HG03039 (cell line): Measurements from ENCODE around the gene PSMC4.

Experiments
- ATAC-seq: cut with Tn5 transposase; IDR thresholded peaks from one replicate; pipeline ENCODE4 v1.9.1; 2021; ENCODE audit warnings: mild to moderate bottlenecking, moderate library complexity; ENCODE audit not compliant: unreplicated experiment

PSMC4 gene

DNA sequence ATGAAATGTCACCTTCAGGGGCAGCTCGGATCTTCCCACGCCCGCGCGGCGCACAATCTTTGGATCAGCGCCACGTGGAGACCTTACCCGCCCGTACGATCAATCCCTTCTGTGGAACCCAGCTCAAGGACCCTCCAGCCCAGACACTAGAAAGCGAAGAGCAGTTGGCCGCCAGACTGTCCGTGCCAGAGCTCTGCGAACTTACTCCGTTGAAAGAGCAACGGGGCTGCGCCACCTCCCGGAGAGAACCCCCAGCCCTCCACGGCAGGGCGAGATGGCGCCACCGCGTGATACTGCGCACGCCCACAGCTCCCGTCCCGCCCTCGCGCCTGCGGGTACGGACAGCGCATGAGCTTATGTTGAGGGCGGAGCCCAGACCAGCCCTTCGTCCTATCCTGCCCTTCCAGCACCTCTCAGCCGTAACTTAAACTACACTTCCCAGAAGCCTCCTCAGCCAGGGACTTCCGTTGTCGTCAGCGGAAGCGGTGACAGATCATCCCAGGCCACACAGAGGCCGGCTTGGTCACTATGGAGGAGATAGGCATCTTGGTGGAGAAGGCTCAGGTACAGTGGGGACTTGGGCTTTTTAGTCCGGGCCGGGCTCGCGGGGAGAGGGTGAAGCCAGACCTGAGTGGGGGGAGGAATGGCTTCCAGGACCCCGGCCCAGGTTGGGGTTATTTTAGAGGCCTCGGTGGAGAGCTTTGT lies at the start of gene PSMC4:
Gene PSMC4 (plus strand): TSS at position 491 of the 705 bp plus-strand sequence. CDS start 38 bp downstream, at position 529.
- ATAC-seq = peak; percentile 96

DNA sequence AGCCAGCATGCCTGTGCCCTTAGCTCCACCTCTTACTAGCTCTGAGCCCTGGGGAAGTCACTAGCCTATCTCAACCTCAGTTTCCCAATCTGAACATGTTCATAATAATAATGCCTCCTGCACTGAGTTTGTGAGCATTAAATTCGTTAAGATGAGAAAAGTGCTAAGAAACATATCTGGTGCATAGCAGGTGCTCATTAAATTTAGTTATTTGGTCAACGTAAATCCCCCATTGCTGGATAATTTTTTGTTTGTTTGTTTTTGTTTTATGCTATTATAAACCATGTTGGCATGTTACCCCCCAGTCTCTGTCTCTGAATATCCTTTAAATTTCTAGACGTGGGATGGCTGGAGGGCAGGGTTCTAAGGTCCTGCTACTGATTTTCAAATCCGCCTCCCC lies 47.1 kb upstream of the PSMC4 start:
- no peak for ATAC-seq

DNA sequence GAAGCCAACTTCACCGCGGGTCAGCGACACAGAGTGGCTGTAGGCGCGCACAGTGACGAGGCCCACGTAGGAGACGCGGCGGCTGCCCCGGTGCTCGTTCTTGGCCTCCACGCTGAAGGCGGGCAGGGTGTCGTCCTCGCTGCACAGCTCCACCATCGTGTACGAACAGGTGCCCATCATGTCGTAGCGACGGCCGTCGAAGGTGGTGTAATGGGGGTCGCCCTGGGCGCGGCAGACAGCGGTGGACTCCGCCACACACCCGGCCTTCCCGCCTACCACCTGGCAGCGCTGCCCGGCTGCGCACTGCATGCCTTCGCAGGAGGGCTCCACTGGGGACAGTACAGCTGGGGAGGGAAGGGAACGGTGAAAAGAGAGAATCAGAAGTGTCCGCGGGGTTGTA lies 46.6 kb upstream of the PSMC4 start:
- no peak for ATAC-seq

DNA sequence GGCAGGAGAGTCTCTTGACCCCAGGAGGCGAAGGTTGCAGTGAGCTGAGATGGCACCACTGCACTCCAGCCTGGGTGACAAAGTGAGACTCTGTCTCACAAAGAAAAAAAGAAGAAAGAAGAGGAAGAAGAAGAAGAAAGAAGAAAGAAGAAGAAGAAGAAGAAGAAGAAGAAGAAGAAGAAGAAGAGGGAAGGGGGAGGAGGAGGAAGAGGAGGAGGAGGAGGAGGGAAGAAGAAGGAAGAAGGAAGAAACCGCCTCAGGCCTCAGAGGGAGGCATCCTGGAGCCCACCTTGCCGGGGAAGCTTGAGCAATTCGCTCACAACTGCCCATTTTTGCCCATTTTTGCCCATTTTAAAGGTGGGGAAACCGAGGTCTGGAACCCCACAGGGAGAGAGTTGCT lies 46.0 kb upstream of the PSMC4 start:
- ATAC-seq = no peak

DNA sequence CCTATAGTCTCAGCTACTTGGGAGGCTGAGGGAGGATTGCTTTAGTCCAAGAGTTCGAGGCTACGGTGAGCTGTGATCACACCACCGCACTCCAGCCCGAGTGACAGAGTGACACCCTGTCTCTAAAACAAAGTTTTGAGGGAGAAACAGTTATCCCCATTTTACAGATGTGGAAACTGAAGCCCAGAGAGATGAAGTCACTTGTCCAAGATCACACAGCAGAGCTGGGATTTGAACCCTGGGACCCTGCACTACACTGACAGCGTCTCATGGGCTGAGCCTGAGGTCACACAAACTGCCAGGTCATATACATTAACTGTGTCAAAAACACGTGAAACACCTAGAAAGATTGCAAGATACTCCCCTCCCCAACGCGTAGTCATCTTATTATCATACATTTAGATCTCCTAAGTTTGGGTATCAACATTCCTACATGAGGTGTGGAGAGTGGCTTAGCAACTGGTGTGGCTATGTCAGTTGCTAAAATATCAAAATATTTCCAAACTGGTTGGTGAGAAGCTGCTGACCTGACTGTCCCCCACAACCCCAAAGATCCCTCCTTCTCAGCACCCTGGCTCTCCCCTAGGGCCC lies 44.7 kb upstream of the PSMC4 start:
- ATAC-seq = no peak

DNA sequence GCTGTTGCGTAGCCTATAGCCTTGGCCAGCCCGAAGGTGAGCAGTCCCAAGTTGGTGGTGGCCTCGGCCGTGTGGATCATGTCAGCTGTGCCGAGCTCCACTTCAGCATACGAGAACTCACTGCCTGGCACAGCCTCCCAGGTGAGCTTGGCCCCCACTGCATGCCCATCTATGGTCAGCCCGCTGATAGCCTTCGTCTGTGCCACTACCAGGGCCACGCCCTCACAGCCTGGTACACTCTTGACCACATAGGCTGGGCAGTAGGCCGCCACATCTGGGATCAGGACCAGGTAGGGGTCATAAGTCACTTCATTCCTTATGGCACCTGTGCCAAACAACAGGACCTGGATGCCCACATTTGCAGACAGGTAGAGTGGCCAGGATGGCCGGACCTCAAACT lies 43.9 kb upstream of the PSMC4 start:
- no peak for ATAC-seq

DNA sequence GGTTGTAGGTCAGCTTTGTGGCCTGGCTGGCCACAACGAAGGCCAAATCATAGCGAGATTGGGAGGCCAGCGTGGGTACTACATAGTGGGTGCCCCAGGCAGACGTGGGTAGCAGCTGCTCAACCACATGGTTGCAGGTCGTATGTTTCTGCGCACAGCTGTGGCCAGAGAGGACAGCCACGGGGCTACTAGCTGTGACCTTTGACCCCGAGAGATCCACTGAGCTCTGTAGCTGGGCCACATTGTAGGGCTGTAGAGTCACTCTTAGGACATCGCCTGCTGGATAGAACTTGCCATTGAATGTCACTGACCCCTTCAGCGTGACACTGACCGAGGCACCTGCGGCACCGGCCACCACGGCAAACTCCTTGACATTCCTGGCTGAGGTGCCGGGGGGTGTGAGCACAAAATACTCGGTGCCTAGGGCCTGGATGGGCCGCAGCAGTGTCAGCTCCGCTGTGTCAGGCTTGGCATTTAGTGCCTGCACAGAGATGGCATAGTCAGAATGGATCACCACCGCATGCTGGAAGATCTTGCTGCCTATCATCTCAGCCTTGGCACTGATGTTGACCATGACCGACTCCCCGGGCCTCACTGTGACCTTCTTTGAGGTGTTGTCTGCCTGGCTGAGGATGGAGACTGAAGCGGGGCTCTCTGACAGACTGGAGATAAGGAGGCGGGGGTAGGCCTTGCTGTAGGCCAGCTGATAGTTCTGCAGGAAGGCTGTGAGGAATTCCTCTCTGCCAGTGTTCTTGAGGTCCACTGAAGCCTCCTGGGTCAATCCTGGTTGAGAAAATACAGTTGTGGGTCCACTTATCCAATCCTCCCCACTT lies 43.2 kb upstream of the PSMC4 start:
- no peak for ATAC-seq

DNA sequence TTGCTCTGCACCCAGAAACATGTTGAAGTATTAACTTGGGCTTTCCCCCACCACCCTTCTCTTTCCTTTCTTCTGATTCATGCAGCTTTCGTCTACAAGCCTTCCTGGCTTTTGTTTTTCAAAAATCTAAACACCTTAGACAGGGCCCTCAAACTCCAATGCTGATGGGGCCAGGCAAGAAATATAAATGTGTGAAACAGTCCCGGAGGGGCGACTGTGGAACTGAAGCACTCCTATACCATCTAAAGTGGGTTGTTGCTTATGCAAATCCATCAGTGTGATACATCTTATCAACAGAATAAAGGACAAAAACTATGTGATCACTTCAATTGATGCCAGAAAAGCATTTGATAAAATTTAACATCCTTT lies 42.6 kb upstream of the PSMC4 start:
- ATAC-seq = no peak

DNA sequence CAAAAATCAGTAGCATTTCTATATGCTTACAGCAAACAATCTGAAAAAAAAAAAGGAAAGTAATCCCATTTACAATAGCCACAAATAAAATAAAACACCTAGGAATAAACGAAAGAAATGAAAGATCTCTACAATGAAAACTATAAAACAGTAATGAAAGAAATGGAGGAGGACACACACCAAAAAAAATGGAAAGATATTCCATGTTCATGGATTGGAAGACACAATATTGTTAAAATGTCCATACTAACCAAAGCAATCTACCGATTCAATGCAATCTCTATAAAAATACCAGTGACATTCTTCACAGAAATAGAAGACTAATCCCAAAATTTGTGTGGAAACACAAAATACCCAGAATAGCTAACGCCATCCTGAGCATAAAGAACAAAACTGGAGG lies 41.2 kb upstream of the PSMC4 start:
- no peak for ATAC-seq

DNA sequence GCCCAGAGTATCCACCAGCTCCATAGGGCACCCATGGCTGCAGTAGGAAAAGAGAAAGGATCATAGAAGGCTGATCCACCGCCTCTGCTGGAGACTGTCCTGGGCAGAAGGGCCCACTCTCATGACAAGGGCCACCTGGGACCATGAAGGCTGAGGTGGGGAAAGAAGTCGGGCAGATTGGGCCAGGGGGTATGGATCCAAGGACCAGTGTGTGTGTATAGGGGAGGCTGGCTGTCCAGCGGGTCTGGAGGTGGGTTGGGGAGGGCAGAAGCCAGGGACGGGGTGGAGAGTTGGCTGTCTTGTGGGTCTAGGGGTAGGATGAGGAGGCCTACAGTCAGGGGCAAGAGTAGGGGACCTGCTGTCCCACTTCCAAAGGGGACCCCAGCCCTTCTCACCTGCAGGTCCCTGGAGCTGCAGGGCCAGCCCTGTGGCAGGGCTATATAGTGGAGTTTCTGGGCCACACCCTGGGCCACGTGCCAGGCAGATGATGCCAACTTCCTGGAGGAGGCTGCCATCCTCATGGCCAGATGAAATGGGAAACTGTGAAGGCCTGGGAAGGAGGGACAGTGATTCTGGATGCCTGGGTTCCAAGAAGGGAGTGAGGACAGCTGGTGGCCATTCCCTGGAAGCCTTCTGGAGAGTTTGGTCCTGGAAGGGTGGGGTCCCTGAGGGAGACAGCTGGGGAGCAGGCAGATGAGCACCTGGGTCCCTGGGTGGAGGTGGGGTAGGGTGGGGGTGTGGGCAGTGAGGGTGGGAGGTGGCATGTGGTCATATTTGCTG lies 36.2 kb upstream of the PSMC4 start, which contains the start of gene FCGBP:
Gene FCGBP (minus strand): TSS at position 51 of the 780 bp plus-strand sequence.
- no peak for ATAC-seq

DNA sequence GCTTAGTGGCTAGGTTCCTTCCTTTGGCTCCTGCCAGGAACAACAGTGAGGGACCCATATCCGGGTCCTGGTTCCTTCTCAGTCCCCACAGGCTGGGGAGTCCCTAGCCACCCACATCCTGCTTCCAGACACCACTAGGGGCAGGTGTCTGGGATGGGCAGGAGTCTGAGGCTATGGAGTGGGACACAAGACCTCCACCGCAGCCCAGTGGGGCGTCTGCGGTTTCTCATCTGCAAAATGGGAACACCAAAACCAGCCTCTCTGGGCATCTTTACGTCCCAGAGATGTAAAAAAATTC lies 35.7 kb upstream of the PSMC4 start:
- no peak for ATAC-seq

DNA sequence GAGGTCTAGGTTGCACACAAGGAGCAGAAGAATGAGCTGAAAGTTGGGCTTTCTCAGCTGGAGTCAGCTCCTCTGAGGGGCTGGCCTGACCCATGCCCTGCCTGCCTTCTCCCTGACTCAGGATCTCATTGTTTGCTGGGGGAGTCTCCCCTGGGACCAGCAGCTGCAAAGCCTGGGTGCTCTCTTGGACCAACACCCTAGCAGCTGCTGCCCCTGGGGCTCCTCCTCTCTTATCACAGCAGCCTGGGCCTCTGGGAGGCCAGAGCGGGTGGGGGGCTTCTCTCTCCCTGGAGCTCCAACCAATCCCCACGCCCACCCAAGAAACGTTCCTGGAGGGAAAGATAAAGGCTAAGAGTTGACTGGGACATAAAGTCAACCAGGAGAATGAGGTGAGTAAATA lies 34.9 kb upstream of the PSMC4 start:
- no peak for ATAC-seq

DNA sequence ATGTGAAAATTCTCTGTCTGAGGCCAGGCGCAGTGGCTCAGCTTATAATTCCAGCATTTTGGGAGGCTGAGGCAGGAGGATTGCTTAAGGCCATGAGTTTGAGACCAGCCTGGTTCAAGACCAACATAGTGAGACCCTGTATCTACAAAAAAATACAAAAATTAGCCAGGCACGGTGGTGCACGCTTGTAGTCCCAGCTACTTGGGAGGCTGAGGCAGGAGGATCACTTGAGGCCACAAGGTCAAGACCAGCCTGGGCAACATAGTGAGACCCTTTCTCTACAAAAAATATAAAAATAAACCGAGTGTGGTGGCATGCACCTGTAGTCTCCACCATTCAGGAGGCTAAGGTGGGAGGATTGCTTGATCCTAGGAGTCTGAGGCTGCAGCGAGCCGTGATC lies 34.3 kb upstream of the PSMC4 start:
- ATAC-seq = no peak

DNA sequence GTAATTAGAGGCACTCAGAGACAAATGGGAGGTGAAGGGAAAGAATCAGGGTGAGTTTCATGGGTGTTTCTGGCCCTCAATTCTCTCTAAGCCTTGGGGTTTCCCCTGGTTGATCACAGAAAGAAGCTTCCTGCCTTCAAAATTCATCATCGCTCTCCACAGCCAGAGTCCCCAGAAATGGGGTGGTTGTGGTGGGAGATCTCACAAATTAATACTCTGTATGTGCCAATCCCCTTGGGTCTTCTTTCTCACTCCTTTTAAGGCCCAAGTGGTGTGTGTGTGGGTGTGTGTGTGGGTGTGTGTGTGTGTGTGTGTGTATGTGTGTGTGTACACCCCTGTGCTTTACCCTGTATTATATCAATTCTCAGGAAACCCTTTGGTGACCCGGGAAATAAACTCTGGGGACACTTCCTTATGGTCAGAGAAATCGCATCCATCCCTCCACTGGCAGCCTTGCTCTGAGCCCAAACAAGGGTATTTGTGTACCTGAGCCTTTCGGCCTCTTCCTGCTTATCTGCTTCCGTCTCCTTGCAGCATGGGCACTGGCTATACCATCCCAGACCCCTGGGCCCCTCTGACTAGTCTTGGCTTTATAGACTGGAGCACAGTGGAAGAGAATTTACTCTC lies 33.8 kb upstream of the PSMC4 start:
- no peak for ATAC-seq

DNA sequence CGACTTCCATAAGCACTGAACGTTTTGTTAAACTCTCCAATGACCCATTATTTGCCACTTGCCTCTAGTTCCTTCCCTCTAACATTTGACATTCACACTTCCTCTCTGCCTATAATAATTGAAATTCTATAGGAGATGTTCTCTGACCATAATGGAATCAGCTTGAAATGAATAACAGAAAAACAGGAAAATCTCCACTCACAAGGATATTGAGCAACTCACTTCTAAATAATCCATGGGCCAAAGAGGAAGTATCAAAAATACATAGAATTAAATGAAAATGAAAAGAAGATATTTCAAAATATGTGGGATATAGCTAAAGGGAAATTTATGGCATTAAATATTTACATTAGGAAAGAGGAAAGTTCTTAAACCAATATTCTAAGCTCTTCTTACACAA lies 33.2 kb upstream of the PSMC4 start:
- no peak for ATAC-seq

DNA sequence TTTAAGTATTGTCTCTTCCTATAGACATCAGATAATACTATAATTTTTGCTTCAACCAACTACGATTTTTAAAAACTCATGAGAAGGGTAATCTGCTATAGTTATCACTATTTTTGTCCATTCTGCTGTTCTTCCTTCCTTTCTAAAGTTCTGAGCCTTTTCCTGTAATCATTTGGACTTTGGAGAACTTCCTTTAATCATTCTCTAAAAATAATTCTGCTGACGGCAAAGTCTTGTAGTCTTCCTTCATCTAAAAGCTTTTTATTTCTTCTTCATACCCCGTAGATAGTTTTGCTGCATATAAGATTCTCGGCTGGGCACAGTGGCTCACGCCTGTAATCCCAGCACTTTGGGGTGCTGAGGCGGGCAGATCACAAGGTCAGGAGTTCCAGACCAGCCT lies 31.4 kb upstream of the PSMC4 start:
- no peak for ATAC-seq

DNA sequence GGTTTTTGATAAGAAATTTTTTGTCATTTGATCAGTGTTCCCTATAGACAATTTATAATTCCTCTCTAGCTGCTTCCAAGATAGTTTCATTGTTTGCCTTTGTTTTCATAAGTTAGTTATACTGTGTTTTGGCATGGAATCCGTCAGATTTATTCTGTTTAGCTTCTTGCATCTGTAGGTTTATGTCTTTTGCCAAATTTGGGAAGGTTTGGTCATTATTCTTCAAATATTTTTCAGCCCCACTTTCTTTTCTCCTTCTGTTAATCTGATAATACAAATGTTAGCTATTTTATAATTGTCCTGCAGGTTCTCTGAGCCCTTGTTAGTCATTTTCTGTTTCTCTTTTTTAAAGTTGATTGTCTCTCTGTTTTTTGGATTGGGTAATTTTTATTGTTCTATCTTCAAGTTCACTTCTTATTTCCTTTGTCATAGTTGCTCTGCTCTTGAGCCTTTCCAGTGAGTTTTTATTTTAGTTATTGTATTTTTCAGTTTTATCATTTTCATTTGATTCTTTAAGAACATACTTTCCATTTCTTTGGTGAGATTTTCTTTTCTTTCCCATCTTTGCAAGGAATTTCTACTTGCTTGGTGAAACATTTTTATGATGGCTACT lies 30.6 kb upstream of the PSMC4 start:
- no peak for ATAC-seq

DNA sequence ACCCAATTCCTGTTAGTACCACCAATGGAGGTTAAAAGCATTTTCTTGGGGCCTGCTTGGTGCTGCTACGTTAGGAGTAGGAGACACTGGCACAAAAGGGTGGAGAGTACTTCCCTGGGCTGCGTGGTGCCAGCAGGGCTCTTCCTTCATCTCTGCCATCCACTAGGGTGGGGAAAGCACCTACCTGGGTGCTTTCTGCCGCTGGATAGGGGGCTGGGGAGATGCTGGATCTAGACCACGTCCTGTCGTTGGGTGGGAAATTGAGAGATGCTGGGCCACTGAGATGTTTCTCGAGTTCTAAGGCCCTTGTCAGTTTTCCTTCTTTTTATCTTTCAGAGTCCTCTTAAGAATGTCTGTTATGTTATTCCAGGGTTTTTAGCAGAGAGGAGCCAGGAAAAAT lies 29.8 kb upstream of the PSMC4 start:
- no peak for ATAC-seq

DNA sequence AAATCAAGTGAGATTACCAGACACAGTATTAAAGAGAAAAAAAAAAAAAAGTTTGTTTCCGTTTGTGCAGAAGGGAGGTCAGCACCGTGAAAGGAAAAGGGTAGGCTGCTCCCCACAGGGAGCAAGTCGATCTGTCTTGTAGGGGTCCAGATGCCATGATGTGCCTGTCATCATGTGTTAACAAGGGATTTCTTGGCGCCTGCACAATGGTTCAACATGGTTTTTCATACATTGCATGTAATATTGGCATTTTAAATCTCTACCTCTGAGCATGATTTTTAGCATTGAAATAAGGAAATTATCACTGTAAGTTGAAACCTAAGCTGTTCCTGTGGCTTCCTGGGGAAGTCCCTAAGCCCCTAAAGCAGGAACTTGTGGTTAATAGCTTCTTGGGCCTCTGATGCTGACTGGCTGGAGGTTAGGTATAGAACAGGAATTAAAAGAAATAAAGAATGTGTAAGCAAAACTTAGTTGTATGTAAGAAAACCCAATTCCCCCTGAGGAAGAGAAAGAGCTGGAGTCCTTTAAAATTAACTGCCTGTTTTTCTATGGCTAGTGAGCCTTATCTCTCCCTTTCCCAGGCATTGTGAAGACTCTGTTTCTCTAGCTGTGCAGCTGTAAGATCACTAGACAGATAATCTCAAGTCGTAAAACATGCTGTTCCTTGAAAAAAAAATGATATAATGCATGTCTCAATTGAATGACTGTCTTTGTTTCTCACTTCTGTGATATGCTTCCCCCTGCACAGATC lies 29.2 kb upstream of the PSMC4 start:
- no peak for ATAC-seq

DNA sequence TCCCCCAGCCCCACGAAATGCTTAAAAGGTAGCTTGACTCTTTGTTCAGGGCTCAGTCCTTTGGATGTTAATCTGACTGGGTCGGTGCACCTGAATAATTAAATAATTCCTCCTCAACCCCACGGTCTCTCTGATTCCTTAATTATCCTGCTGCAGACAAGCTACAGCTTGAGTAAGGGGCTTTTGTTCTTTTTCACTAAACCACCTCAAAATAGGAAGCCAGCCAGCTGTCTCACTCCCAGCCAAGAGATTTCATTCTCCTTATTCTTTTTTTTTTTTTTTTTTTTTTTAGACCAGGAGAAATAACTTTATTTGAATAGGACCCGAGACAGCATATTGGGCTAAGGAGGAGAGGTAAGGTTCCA lies 28.6 kb upstream of the PSMC4 start:
- ATAC-seq = no peak
